ENCODE measurements around the gene NKX2-8.
"Not testable (repeated sequence)": the region's sequence is repeated elsewhere in the genome, so short reads cannot be mapped to it uniquely, and the experiment has no call there.

Gene NKX2-8

DNA sequence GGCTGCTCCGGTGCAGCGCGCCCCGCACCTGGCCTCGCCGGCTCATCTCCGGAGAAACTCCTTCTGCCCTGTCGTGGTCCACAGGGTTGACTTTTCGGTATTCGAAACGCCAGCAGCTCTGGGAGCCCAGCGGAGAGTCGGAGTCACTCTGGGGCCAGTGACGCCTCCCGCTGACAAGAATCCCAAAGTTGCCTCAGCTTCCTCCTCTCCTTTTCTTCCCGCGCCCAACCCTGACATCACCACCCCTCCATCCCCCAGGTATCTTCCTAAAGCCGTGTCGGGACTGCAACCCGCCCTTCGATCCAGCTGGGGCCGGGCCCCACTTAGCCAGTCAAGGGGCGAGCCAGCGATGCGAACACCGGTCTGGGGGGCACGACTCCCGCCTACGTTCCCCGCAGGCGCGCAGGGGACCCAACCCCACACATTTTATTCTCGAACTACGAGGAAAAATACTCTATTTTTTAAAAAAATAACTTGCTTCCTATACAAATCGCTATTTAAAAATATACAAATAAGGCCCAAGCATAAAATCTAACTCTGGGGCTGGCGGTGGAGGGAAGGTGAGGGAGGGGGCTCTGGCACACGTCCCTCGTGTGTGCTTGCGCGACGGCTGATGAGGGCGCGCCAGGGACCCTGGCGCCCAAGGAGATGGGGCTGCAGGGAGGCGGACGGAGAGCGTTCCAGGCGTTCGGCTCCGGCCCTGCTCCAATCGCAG lies 2.1 kb downstream of the NKX2-8 start:
- no peak for DNase-seq (ENCODE audit: low read depth)

DNA sequence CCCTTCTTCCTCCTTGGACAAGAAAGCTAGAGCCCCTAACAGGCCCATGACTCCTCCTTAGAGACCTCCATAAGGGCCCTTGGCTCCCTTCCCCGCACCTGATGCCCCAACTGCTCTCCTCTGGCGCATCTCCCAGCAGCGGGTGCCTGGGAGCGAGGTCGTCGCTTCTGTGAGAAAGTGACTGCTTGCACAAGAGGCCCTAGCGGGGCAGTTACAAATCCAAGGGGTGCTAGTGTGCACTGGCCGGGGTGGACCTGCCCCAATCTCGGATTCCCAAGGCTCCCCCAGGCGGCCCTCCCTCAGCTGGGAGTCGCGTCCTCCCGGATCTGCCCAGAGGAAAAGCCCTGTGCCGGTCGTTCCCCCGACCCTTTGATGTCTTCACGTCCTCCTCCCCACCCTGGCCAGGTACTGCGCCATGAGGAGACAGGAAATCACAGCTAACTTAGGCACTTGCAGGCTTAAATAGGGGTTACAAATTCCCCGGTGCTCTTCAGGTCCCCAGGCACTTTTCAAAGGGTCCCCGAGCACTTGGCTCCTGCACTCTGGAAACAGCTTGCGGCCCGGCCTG lies 2.8 kb downstream of the NKX2-8 start:
- DNase-seq (ENCODE audit: low read depth), result no peak

DNA sequence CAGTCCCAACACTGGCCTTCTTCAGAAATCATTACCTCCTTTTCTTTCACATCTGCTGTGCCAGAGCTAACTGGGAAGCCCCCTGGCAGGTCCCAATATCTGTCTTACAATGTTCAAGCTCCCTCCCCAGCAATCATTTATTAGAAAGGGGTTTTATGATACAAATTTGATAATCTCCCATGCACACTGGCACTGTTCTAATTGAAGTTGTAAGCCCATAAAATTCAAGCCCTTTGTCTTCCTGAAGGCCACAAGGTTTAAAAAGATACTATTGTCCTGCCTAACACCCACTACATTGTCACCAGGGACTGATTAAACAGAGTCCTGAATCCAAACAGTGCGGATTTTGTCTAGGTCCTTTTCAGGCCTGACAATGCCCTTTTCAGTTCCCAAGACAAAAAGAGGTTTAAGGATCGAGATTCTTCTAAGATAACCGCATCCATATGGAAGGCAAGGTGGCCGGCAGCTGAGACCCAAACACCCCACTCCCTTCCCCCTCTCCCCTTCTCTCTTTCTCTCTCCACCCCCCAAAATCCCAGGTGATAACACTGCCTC lies 3.3 kb downstream of the NKX2-8 start:
- no peak for DNase-seq (ENCODE audit: low read depth)

GRCh38 chr14:36570065-36570464 lies 12.3 kb downstream of the NKX2-8 start:
- DNase-seq (ENCODE audit: low read depth), result no peak

- DNase-seq (ENCODE audit: low read depth), result peak; percentile 13
Observed at GRCh38 chr14:36556811-36557433, 25.5 kb downstream of the NKX2-8 start.

- DNase-seq (ENCODE audit: low read depth), result no peak
Observed at GRCh38 chr14:36555998-36556743, 26.2 kb downstream of the NKX2-8 start.

- DNase-seq (ENCODE audit: low read depth), result peak; percentile 63
Observed at GRCh38 chr14:36553656-36554260, 28.7 kb downstream of the NKX2-8 start.

DNA sequence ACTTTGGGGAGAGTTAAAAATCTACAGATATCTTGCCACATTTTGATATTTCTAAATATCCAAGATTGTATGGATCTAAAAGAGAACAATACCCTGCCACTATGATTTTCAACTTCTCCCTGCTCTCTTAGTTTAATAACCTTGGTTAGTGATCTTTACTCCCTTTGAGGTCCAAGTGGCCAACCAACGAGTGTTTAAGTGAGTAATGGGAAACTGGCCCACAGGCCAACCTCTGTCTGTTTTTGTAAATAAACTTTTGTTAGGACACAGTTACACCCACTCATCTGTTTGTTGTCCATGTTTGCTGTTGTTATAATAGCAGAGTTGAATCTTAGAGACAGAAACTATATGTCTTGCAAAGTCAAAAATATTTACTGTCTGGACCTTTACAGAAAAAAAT lies 31.5 kb downstream of the NKX2-8 start:
- DNase-seq (ENCODE audit: low read depth), result no peak

- not testable (repeated sequence) for DNase-seq (ENCODE audit: low read depth)
Observed at GRCh38 chr14:36544280-36544679, 38.1 kb downstream of the NKX2-8 start.

DNA sequence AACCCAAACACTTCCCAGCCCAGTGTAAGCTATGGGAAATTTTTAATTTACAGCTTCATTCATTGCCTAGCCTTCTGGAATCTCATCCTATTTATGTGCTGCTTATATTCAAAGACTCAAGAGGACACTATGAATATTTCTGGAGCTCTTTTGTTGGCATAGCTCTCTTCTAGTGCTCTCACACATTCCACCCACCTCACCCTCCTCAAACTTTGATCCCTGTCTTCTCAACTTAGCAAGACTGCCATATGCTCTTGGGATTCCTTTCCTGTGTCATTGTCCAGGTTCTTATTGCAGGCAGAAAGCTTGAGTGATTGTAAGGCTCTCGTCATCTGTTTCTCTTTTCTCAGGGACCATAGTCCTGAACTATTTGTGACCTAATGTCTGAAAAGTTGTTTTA lies 44.4 kb downstream of the NKX2-8 start:
- DNase-seq (ENCODE audit: low read depth), result no peak
